ENCODE data around the gene SCAMP4. TPM values are rescaled to one million over a fixed set of nuclear protein-coding genes. Genes with fewer than 3 reads are reported as not detected.

The SCAMP4 gene
- total and polyA plus RNA-seq, 2 of the 13 experiments (the other 11 are each of a cell fraction or from before 2014, with no cell fraction given): 10.7 to 13.7 TPM

GRCh38 chr19:1863638-1864479 is 41.3 kb upstream of the SCAMP4 start (continued):
- TF ChIP-seq GABPA (IDR thresholded peaks at IDR 0.05; ENCODE audit: low read depth, low read length) (peak; percentile 21; the same call in 1 of the 2 replicates), GABPA (CRISPR knock-in tag; IDR thresholded peaks at IDR 0.05; ENCODE audit: low read depth) (peak; percentile 44; the same call in 1 of the 2 replicates), ZNF746 (CRISPR knock-in tag; IDR thresholded peaks at IDR 0.05) (peak; percentile 95), PITX1 (CRISPR knock-in tag; IDR thresholded peaks at IDR 0.05) (peak; percentile 57; the same call in 1 of the 2 replicates), POLR2A (IDR thresholded peaks at IDR 0.05; ENCODE audit: insufficient read depth in 1 of 2, low read depth in 2 of 2, low read length in 2 of 2) (peak; percentile 45 to 62; a peak in 2 of 4 replicates), GMEB1 (CRISPR knock-in tag; IDR thresholded peaks at IDR 0.05; ENCODE audit: borderline replicate concordance) (peak; percentile 8; the same call in 1 of the 2 replicates), ETV5 (CRISPR knock-in tag; IDR thresholded peaks at IDR 0.05; ENCODE audit: borderline replicate concordance) (peak; percentile 79), ZNF616 (CRISPR knock-in tag; IDR thresholded peaks at IDR 0.05; ENCODE audit: low read depth) (no peak), HNF1B (CRISPR knock-in tag; IDR thresholded peaks at IDR 0.05) (peak; percentile 60), ZBTB42 (CRISPR knock-in tag; IDR thresholded peaks at IDR 0.05) (0 out of 2 replicates have a peak, but pooled peaks have one; percentile 33), ZNF317 (CRISPR knock-in tag; IDR thresholded peaks at IDR 0.05) (peak; percentile 71; the same call in 1 of the 2 replicates), ZNF350 (CRISPR knock-in tag; IDR thresholded peaks at IDR 0.05; ENCODE audit: borderline replicate concordance, low read depth) (peak; percentile 77), PHF21A (CRISPR knock-in tag; IDR thresholded peaks at IDR 0.05) (peak; percentile 46), ZNF776 (CRISPR knock-in tag; IDR thresholded peaks at IDR 0.05) (peak; percentile 73; the same call in 1 of the 2 replicates), ZFX (CRISPR knock-in tag; IDR thresholded peaks at IDR 0.05; ENCODE audit: low read depth) (0 out of 2 replicates have a peak, but pooled peaks have one; percentile 39), ZNF441 (CRISPR knock-in tag; IDR thresholded peaks at IDR 0.05; ENCODE audit: borderline replicate concordance) (no peak)
- TF ChIP-seq, protein P1, sequence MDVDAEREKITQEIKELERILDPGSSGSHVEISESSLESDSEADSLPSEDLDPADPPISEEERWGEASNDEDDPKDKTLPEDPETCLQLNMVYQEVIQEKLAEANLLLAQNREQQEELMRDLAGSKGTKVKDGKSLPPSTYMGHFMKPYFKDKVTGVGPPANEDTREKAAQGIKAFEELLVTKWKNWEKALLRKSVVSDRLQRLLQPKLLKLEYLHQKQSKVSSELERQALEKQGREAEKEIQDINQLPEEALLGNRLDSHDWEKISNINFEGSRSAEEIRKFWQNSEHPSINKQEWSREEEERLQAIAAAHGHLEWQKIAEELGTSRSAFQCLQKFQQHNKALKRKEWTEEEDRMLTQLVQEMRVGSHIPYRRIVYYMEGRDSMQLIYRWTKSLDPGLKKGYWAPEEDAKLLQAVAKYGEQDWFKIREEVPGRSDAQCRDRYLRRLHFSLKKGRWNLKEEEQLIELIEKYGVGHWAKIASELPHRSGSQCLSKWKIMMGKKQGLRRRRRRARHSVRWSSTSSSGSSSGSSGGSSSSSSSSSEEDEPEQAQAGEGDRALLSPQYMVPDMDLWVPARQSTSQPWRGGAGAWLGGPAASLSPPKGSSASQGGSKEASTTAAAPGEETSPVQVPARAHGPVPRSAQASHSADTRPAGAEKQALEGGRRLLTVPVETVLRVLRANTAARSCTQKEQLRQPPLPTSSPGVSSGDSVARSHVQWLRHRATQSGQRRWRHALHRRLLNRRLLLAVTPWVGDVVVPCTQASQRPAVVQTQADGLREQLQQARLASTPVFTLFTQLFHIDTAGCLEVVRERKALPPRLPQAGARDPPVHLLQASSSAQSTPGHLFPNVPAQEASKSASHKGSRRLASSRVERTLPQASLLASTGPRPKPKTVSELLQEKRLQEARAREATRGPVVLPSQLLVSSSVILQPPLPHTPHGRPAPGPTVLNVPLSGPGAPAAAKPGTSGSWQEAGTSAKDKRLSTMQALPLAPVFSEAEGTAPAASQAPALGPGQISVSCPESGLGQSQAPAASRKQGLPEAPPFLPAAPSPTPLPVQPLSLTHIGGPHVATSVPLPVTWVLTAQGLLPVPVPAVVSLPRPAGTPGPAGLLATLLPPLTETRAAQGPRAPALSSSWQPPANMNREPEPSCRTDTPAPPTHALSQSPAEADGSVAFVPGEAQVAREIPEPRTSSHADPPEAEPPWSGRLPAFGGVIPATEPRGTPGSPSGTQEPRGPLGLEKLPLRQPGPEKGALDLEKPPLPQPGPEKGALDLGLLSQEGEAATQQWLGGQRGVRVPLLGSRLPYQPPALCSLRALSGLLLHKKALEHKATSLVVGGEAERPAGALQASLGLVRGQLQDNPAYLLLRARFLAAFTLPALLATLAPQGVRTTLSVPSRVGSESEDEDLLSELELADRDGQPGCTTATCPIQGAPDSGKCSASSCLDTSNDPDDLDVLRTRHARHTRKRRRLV (CRISPR knock-in tag; IDR thresholded peaks at IDR 0.05): 0 out of 2 replicates have a peak, but pooled peaks have one; percentile 54
- TF ChIP-seq, protein P2, sequence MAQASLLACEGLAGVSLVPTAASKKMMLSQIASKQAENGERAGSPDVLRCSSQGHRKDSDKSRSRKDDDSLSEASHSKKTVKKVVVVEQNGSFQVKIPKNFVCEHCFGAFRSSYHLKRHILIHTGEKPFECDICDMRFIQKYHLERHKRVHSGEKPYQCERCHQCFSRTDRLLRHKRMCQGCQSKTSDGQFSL (CRISPR knock-in tag; IDR thresholded peaks at IDR 0.05): 0 out of 2 replicates have a peak, but pooled peaks have one; percentile 2

Measured in HepG2 (cell line).